CD4-positive, alpha-beta memory T cell (primary cell): ENCODE results near the gene ACSM2A. TPM values are rescaled to one million over a fixed set of nuclear protein-coding genes. Genes with fewer than 3 reads are reported as not detected.
"Not testable (repeated sequence)": the region's sequence is repeated elsewhere in the genome, so short reads cannot be mapped to it uniquely, and the experiment has no call there.

Source experiments
- CTCF ChIA-PET: fragments of 350-600 bp; sonication (Branson Sonifier 250); formaldehyde crosslinking; loops from one replicate; lab custom pipeline; 2021; ENCODE audit warnings: inconsistent platforms; ENCODE audit not compliant: partially characterized antibody; lab: Charles Lee
- POLR2A ChIA-PET: fragments of 350-600 bp; sonication (Branson Sonifier 250); formaldehyde crosslinking; loops from one replicate; lab custom pipeline; 2021; ENCODE audit not compliant: partially characterized antibody; lab: Charles Lee
- DNase-seq, 5 donors: peaks; one replicate each; pipeline versions ENCODE4 v3.0.0 to v3.0.0-alpha.2; 2020 to 2022; ENCODE audit warnings: mixed read lengths in 1 of 5
- H3K27ac ChIP-seq: one replicate; pipeline ENCODE4 v1.7.0; 2013; ENCODE audit warnings: low read depth, low read length
- H3K27me3 ChIP-seq: 2 replicates; pipeline ENCODE4 v1.7.0; 2013; ENCODE audit warnings: mild to moderate bottlenecking, low read length, moderate library complexity; ENCODE audit not compliant: insufficient read depth
- H3K36me3 ChIP-seq: 2 replicates; pipeline ENCODE4 v1.7.0; 2013; ENCODE audit warnings: mild to moderate bottlenecking, low read length, moderate library complexity; ENCODE audit not compliant: insufficient read depth
- H3K4me1 ChIP-seq: 2 replicates; pipeline ENCODE4 v1.7.0; 2013; ENCODE audit warnings: mild to moderate bottlenecking, low read length, moderate library complexity; ENCODE audit not compliant: insufficient read depth
- H3K4me3 ChIP-seq, 2 donors: one replicate each; pipeline ENCODE4 v1.7.0; 2013; ENCODE audit warnings: low read length in 2 of 2, mild to moderate bottlenecking in 1 of 2
- H3K9me3 ChIP-seq, 2 donors: one replicate each; pipeline ENCODE4 v1.7.0; 2013; ENCODE audit warnings: low read length in 2 of 2, control low read depth in 1 of 2; ENCODE audit not compliant: control insufficient read depth in 1 of 2
- H3K27ac Mint-ChIP-seq, 7 donors: one replicate each; pipeline ENCODE4 v1.8.0; 2020 to 2021; ENCODE audit warnings: mixed read lengths in 7 of 7, mild to moderate bottlenecking in 6 of 7, inconsistent platforms in 3 of 7, moderate library complexity in 3 of 7
- H3K27me3 Mint-ChIP-seq, 2 donors: one replicate each; pipeline ENCODE4 v1.8.0; 2020 to 2021; ENCODE audit warnings: mixed read lengths in 2 of 2
- H3K36me3 Mint-ChIP-seq, 2 donors: one replicate each; pipeline ENCODE4 v1.8.0; 2020 to 2021; ENCODE audit warnings: mixed read lengths in 2 of 2, inconsistent platforms in 1 of 2, mild to moderate bottlenecking in 1 of 2
- H3K4me1 Mint-ChIP-seq, 4 donors: one replicate each; pipeline ENCODE4 v1.8.0; 2020 to 2021; ENCODE audit warnings: mixed read lengths in 4 of 4, mild to moderate bottlenecking in 1 of 4
- H3K4me3 Mint-ChIP-seq, 8 donors: one replicate each; pipeline ENCODE4 v1.8.0; 2020 to 2021; ENCODE audit warnings: mixed read lengths in 8 of 8, mild to moderate bottlenecking in 7 of 8, moderate library complexity in 6 of 8, inconsistent platforms in 3 of 8
- H3K9me3 Mint-ChIP-seq, 8 donors: one replicate each; pipeline ENCODE4 v1.8.0; 2020 to 2021; ENCODE audit warnings: mixed read lengths in 8 of 8, mild to moderate bottlenecking in 5 of 8, inconsistent platforms in 3 of 8, moderate library complexity in 1 of 8
- intact Hi-C: fragments of 100-400 bp; cut with micrococcal nuclease; formaldehyde crosslinking; loops from one replicate; pipeline ENCODE4 v1.15.1; 2023
- polyA plus RNA-seq, 2 donors: library from polyadenylated mRNA; unstranded; fragments of 300-500 nt; fragmentation: Illumina TruSeq; gene quantifications; one replicate each; pipeline ENCODE4 v1.2.3, GENCODE V29; 2021
- total RNA-seq, 2 experiments: library from RNA; stranded (reverse); gene quantifications; one replicate each; pipeline ENCODE4 v1.2.3, GENCODE V29; 2021

Gene ACSM2A
- total and polyA plus RNA-seq, 4 experiments from 2014 or later: not detected

DNA sequence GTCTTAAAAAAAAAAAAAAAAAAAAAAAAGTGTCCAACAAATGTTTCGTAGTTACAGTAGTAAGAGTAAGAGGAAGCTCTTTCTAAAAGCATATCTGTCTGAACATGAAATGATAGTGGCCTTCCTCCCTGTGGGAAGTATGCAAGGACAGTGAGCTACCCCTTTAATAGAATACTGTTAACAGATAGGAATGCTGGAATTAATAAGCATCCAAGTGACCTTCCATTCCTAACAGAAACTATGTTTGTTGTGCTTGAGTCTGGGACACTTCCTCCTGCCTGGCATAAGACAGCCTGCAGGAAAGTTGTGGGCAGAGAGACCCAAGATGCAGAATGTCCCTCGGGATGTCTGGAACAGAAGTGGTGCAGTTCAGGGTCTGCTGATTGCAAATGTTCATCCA is 12.4 kb upstream of the ACSM2A start:
- CTCF ChIA-PET, H3K4me1 Mint-ChIP-seq, H3K4me3 Mint-ChIP-seq, POLR2A ChIA-PET, H3K9me3 Mint-ChIP-seq, H3K27me3 Mint-ChIP-seq, H3K27ac ChIP-seq, H3K36me3 ChIP-seq, H3K9me3 ChIP-seq, intact Hi-C loops, H3K4me1 ChIP-seq, H3K27me3 ChIP-seq, DNase-seq, H3K36me3 Mint-ChIP-seq, H3K4me3 ChIP-seq, H3K27ac Mint-ChIP-seq: not testable (repeated sequence)

DNA sequence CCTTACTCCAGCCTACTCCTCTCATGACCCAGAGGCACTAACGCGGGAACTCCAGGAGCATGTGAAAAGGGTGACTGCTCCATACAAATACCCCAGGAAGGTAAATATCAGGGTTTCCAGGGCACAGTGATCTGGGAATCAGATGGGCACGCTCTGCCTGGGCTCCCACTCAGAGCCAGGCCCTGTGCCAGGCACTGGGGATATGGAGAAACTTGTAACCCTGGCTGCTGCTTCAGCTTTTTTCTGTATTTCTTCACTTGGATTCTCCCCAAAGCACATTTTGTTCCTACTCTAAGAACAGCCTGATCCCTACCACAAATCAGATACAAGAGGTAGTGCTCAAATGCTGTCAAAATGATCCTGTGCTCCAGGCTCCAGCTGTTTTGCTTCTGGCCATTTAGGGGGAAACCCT is 11.5 kb upstream of the ACSM2A start:
- H3K9me3 Mint-ChIP-seq, H3K36me3 Mint-ChIP-seq, H3K9me3 ChIP-seq, intact Hi-C loops, H3K27me3 ChIP-seq, DNase-seq, CTCF ChIA-PET, H3K4me3 Mint-ChIP-seq, POLR2A ChIA-PET, H3K36me3 ChIP-seq, H3K4me1 Mint-ChIP-seq, H3K27ac ChIP-seq, H3K4me1 ChIP-seq, H3K27me3 Mint-ChIP-seq, H3K27ac Mint-ChIP-seq, H3K4me3 ChIP-seq: not testable (repeated sequence)

DNA sequence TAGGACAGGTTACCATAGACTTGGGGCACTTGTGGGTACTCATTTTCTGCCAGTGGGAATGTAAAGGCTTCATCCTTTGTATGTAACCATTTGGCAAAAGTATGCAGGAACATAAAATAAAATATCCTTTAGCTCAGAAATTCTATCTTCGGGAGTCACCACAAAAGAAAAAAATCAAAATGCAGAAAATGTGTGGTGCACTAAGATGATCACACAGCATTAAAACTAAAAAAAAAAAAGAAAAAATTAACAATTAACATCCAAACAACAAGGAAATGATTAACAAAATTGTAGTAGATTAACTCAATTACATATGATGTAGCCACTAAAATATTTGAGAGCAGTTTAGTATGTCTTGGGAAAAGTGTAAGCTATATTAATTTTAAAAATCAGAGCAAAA is 10.6 kb upstream of the ACSM2A start:
- H3K4me3 Mint-ChIP-seq, DNase-seq, H3K4me1 ChIP-seq, H3K27ac Mint-ChIP-seq, H3K36me3 Mint-ChIP-seq, H3K27me3 Mint-ChIP-seq, POLR2A ChIA-PET, intact Hi-C loops, CTCF ChIA-PET, H3K27me3 ChIP-seq, H3K9me3 ChIP-seq, H3K36me3 ChIP-seq, H3K9me3 Mint-ChIP-seq, H3K4me3 ChIP-seq, H3K4me1 Mint-ChIP-seq, H3K27ac ChIP-seq: not testable (repeated sequence)

DNA sequence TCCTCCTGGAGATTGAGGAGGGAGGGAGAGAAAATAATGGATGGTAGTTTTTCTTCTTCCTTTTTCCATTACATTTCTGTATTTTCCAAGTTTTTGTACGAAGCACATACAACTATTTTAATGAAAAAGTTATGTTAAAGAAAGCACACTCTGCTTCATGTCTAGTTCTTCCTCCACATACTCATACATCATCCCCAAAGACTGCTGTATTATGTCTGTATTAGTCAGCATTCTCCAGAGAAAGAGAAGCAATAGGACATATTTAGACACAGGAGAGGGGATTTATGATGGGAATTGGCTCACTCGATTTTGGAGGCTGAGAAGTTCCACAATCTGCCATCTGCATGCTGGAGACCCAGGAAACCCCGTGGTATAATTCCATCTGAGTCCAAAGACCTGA is 10.1 kb upstream of the ACSM2A start:
- no peaks in the 10 kb centered on the region for H3K27me3 ChIP-seq
- Mint-ChIP-seq H3K9me3 (peaks cover 0 to 2% (median 0%) of the 10 kb centered on the region in 8 donors), H3K4me1 (no peaks in the 10 kb centered on the region), H3K36me3 (no peaks in the 10 kb centered on the region), H3K4me3 (no peak overlapping the region), H3K27ac (no peak overlapping the region), H3K27me3 (peaks cover 3 to 6% of the 10 kb centered on the region in 2 donors)
- intact Hi-C loops: no loop called here
- H3K9me3 ChIP-seq: no peaks in the 10 kb centered on the region
- DNase-seq: no peak
- no peaks in the 10 kb centered on the region for H3K36me3 ChIP-seq
- H3K4me3 ChIP-seq: no peak overlapping the region
- H3K27ac ChIP-seq: no peak overlapping the region
- POLR2A ChIA-PET: no interaction called here
- no peaks in the 10 kb centered on the region for H3K4me1 ChIP-seq
- CTCF ChIA-PET: no interaction called here

DNA sequence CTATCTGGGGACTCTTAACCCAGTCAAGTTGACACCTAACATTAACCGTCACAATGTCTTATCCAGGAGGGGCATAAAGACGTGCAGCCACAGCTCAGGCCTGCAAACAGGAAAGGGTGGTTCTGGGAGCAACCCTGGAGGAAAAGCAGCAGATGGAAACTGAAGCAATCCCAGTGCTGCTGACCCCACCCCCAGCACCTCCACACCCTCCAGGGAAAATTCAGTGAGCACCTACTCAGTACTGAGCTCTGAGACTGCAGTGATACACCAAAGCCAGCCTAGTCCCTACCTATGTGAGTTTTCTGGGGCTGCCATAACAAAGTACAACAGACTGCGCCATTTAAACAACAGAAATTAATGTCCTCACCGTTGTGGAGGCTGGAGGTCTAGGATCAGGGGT is 9.5 kb upstream of the ACSM2A start:
- H3K4me1 Mint-ChIP-seq, H3K27ac ChIP-seq, H3K9me3 ChIP-seq, intact Hi-C loops, H3K4me3 Mint-ChIP-seq, H3K4me1 ChIP-seq, H3K36me3 ChIP-seq, H3K27me3 ChIP-seq, H3K9me3 Mint-ChIP-seq, POLR2A ChIA-PET, H3K27me3 Mint-ChIP-seq, H3K36me3 Mint-ChIP-seq, CTCF ChIA-PET, H3K4me3 ChIP-seq, H3K27ac Mint-ChIP-seq, DNase-seq: not testable (repeated sequence)

DNA sequence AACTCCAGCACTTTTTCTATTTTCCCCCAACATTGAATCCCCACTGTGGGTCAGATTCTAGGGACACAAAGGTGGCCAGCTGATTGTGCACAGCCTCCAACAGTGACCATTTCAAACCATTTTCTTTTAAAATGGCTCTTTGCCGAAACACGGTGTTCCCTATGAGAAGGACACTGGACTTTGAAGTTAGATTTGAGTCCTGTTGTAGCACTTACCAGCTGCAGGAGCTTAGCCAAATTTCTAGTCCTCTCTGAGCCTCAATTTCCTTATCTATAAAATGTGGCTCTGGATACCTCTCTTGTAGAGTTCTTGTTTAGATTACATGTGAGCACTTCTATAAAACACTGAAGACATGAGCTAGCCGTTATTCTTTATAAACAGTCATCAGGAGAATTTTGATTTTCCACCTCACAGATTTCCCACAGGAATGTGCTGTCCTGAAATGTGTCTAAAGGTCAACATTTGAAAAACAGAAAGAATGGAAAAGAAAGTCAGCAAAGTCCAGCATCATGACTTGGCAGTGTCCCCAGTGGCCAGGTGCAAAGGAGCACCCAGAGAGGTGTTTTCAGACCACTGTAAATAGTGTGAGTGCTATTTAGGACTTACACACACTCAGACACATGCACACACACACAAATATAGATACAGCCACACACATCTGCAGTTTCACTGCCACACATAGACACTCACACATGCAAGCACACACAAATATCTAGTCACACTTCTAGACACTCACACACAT is 4.5 kb upstream of the ACSM2A start:
- H3K27me3 Mint-ChIP-seq, CTCF ChIA-PET, H3K4me3 ChIP-seq, H3K4me3 Mint-ChIP-seq, H3K36me3 ChIP-seq, H3K9me3 Mint-ChIP-seq, POLR2A ChIA-PET, H3K27me3 ChIP-seq, DNase-seq, intact Hi-C loops, H3K27ac ChIP-seq, H3K4me1 Mint-ChIP-seq, H3K4me1 ChIP-seq, H3K36me3 Mint-ChIP-seq, H3K27ac Mint-ChIP-seq, H3K9me3 ChIP-seq: not testable (repeated sequence)

DNA sequence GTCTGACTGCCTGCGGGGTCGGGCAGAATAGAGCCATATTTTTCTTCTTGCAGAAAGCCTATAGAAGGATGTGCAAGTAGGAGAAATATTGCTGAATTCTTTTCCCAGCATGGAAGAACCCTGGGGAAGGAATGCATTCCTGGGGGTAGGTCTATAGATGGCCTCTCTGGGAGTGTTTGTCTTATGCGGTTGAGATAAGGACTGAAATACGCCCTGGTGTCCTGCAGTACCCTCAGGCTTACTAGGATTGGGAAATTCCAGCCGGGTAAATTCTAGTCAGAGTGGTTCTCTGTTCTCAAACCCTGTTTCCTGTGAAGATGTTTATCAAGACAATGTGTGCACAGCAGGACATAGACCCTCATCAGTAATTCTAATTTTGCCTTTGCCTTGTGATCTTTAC is 2.3 kb downstream of the ACSM2A start:
- H3K27ac ChIP-seq, H3K4me3 Mint-ChIP-seq, H3K27me3 ChIP-seq, H3K9me3 ChIP-seq, CTCF ChIA-PET, intact Hi-C loops, H3K4me1 ChIP-seq, H3K36me3 Mint-ChIP-seq, POLR2A ChIA-PET, H3K4me1 Mint-ChIP-seq, H3K9me3 Mint-ChIP-seq, H3K4me3 ChIP-seq, H3K27ac Mint-ChIP-seq, H3K27me3 Mint-ChIP-seq, DNase-seq, H3K36me3 ChIP-seq: not testable (repeated sequence)

DNA sequence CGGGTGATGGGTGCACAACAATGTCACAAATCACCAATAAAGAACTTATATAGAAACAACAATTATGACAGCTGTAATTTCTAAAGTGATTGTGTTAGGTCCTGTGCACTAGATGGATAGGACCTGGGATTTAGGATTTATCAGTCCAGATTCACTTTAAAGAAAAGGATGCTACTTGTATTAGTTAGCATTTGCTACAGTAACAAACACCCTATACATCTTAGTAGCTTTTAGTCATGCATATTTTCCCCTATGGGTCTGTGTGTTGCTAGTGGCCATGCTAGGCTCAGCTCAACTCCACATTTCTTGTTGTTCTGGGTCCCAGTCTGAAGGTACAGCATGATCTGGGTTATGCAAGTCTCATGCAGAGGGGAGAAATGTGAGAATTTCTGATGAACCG is 7.9 kb downstream of the ACSM2A start:
- H3K36me3 ChIP-seq, H3K27me3 ChIP-seq, H3K9me3 Mint-ChIP-seq, intact Hi-C loops, H3K4me1 ChIP-seq, H3K27me3 Mint-ChIP-seq, POLR2A ChIA-PET, DNase-seq, H3K4me3 ChIP-seq, H3K27ac ChIP-seq, CTCF ChIA-PET, H3K4me3 Mint-ChIP-seq, H3K27ac Mint-ChIP-seq, H3K36me3 Mint-ChIP-seq, H3K4me1 Mint-ChIP-seq, H3K9me3 ChIP-seq: not testable (repeated sequence)
